HCT116 (cell line): ENCODE results near the gene RASSF5. TPM values are rescaled to one million over a fixed set of nuclear protein-coding genes. Genes with fewer than 3 reads are reported as not detected.

Experiments used
- ATAC-seq: fragments of 200-7000 bp; cut with Tn5 transposase; 2 replicates; pipeline ENCODE4 v1.9.1; 2020; ENCODE audit warnings: mild to moderate bottlenecking, moderate library complexity
- BruUV-seq: library from RNA; stranded (reverse); fragments of 400-500 nt; replicated peaks from 2 replicates; lab custom pipeline; 2021; lab: Mats Ljungman, UMichigan
- CTCF ChIA-PET: fragments of 300-600 bp; sonication (Branson Sonifier 250); formaldehyde crosslinking; loops from one replicate; lab custom pipeline; 2021; ENCODE audit warnings: antibody characterized with exemption; lab: Charles Lee
- POLR2A ChIA-PET: fragments of 300-600, 350-600 bp; sonication (Branson Sonifier 250); formaldehyde crosslinking; loops from one replicate; lab custom pipeline; 2021; ENCODE audit warnings: antibody characterized with exemption; lab: Charles Lee
- RAD21 ChIA-PET, 2 experiments: fragments of 300-600 bp; sonication (Branson Sonifier 250); formaldehyde crosslinking; loops; one replicate each; lab custom pipeline; 2023; ENCODE audit warnings: low total read pairs in 2 of 2; ENCODE audit not compliant: uncharacterized antibody in 2 of 2, unreplicated experiment in 2 of 2, low non-redundant PET in 1 of 2; lab: Charles Lee
- DNase-seq: peaks from one replicate; pipeline ENCODE4 v3.0.0-alpha.2; 2010; ENCODE audit warnings: low read depth, low spot score
- H2AFZ ChIP-seq: fragments of 200-600 bp; shearing (Covaris generic), sonication (generic); 2 replicates; pipeline ENCODE4 v1.6.1; 2017; ENCODE audit warnings: low read depth, mixed run types, mixed read lengths, antibody characterized with exemption, low read length; ENCODE audit not compliant: poor library complexity, severe bottlenecking
- H3K27ac ChIP-seq: 2 replicates; pipeline ENCODE4 v1.5.1; 2012; ENCODE audit warnings: low read depth, low read length
- H3K27me3 ChIP-seq: fragments of 200-600 bp; sonication (generic); 2 replicates; pipeline ENCODE4 v1.6.1; 2016; ENCODE audit warnings: mixed run types, low read length, mixed read lengths; ENCODE audit not compliant: insufficient read depth
- H3K36me3 ChIP-seq, 2 experiments: fragments of 200-500 bp in 1 of 2; fragments of 200-600 bp in 1 of 2; sonication (Bioruptor generic) in 1 of 2; sonication (generic) in 1 of 2; 2 replicates each; pipeline versions ENCODE4 v1.5.1 to v1.6.1; 2014 to 2016; ENCODE audit warnings: low read length in 2 of 2, inconsistent platforms in 1 of 2, mixed read lengths in 1 of 2, mixed run types in 1 of 2; ENCODE audit not compliant: insufficient read depth in 2 of 2, control insufficient read depth in 1 of 2
- H3K4me1 ChIP-seq, 2 experiments: fragments of 200-600 bp in 1 of 2; sonication (generic) in 1 of 2; 2 replicates each; pipeline versions ENCODE4 v1.5.1 to v1.6.1; 2012 to 2017; ENCODE audit warnings: low read length in 2 of 2, inconsistent platforms in 1 of 2, mild to moderate bottlenecking in 1 of 2, mixed read lengths in 1 of 2, mixed run types in 1 of 2, moderate library complexity in 1 of 2; ENCODE audit not compliant: insufficient read depth in 2 of 2, control insufficient read depth in 1 of 2
- H3K4me2 ChIP-seq: fragments of 200-600 bp; sonication (generic); 2 replicates; pipeline ENCODE4 v1.6.1; 2017; ENCODE audit warnings: mixed run types, low read length, mixed read lengths
- H3K4me3 ChIP-seq, 2 experiments: fragments of 200-600 bp in 1 of 2; sonication (generic) in 1 of 2; replicated peaks in 1 of 2; 2 replicates each; pipeline ENCODE4 v1.5.1; 2011 to 2016; ENCODE audit warnings: low read length in 2 of 2, control low read depth in 1 of 2, low read depth in 1 of 2, mild to moderate bottlenecking in 1 of 2, mixed read lengths in 1 of 2, mixed run types in 1 of 2
- H3K79me2 ChIP-seq: fragments of 200-600 bp; sonication (generic); 2 replicates; pipeline ENCODE4 v1.6.1; 2017; ENCODE audit warnings: mild to moderate bottlenecking, mixed run types, low read length, moderate library complexity, mixed read lengths; ENCODE audit not compliant: insufficient read depth
- H3K9ac ChIP-seq: fragments of 200-600 bp; sonication (generic); 2 replicates; pipeline ENCODE4 v1.6.1; 2016; ENCODE audit warnings: low read length, mixed read lengths
- H3K9me2 ChIP-seq: fragments of 200-600 bp; sonication (generic), shearing (Covaris generic); 2 replicates; pipeline ENCODE4 v1.6.1; 2017; ENCODE audit warnings: mixed run types, mild to moderate bottlenecking, moderate library complexity; ENCODE audit not compliant: insufficient read depth
- H3K9me3 ChIP-seq, 2 experiments: fragments of 200-500 bp in 1 of 2; fragments of 200-600 bp in 1 of 2; sonication (Bioruptor generic) in 1 of 2; sonication (generic) in 1 of 2; 2 replicates each; pipeline ENCODE4 v1.6.1; 2014 to 2017; ENCODE audit warnings: low read length in 2 of 2, mixed read lengths in 2 of 2, inconsistent platforms in 1 of 2, low read depth in 1 of 2, mild to moderate bottlenecking in 1 of 2, mixed run types in 1 of 2, moderate library complexity in 1 of 2; ENCODE audit not compliant: control insufficient read depth in 1 of 2, insufficient read depth in 1 of 2
- H4K20me1 ChIP-seq: fragments of 200-600 bp; sonication (generic), shearing (Covaris generic); 2 replicates; pipeline ENCODE4 v1.6.1; 2017; ENCODE audit warnings: mixed run types, mild to moderate bottlenecking, moderate library complexity; ENCODE audit not compliant: insufficient read depth
- CEBPB ChIP-seq: IDR thresholded peaks from 2 replicates; pipeline ENCODE4 v1.6.1; 2012; ENCODE audit warnings: low read depth
- CTCF ChIP-seq, 3 experiments: fragments of 200-600 bp in 1 of 3; sonication (generic) in 1 of 3; IDR thresholded peaks in 2 of 3; conservative IDR thresholded peaks in 1 of 3; 2 replicates each; pipeline ENCODE4 v1.5.1; 2012 to 2017; ENCODE audit warnings: low read depth in 2 of 3, low read length in 2 of 3, antibody characterized with exemption in 1 of 3, borderline replicate concordance in 1 of 3, control low read depth in 1 of 3, mild to moderate bottlenecking in 1 of 3, mixed read lengths in 1 of 3, mixed run types in 1 of 3, moderate library complexity in 1 of 3; ENCODE audit not compliant: insufficient read depth in 1 of 3
- ELF1 ChIP-seq: IDR thresholded peaks from 2 replicates; pipeline ENCODE4 v1.6.1; 2012; ENCODE audit warnings: low read depth, borderline replicate concordance
- EZH2phosphoT487 ChIP-seq: fragments of 200-600 bp; IDR thresholded peaks from 2 replicates; pipeline ENCODE4 v1.6.1; 2018; ENCODE audit warnings: antibody characterized with exemption, borderline replicate concordance
- JUND ChIP-seq: IDR thresholded peaks from 2 replicates; pipeline ENCODE4 v1.6.1; 2012
- POLR2A ChIP-seq: IDR thresholded peaks from 2 replicates; pipeline ENCODE4 v1.7.0; 2011; ENCODE audit warnings: borderline replicate concordance; ENCODE audit not compliant: insufficient read depth, insufficient read length; ENCODE audit errors: extremely low read depth
- POLR2AphosphoS5 ChIP-seq: IDR thresholded peaks from 2 replicates; pipeline ENCODE4 v1.6.1; 2011; ENCODE audit warnings: mild to moderate bottlenecking, low read depth, low read length, moderate library complexity
- RAD21 ChIP-seq: IDR thresholded peaks from 2 replicates; pipeline ENCODE4 v1.6.1; 2012; ENCODE audit warnings: low read depth, mild to moderate bottlenecking
- REST ChIP-seq: IDR thresholded peaks from 2 replicates; pipeline ENCODE4 v1.6.1; 2012; ENCODE audit warnings: low read depth
- SRF ChIP-seq: IDR thresholded peaks from 2 replicates; pipeline ENCODE4 v1.6.1; 2012; ENCODE audit warnings: low read depth
- TCF7L2 ChIP-seq: IDR thresholded peaks from 2 replicates; pipeline ENCODE4 v1.7.0; 2011; ENCODE audit warnings: borderline replicate concordance, inconsistent platforms; ENCODE audit not compliant: insufficient read depth, insufficient read length; ENCODE audit errors: extremely low read depth
- ZBTB33 ChIP-seq: IDR thresholded peaks from 2 replicates; pipeline ENCODE4 v1.6.1; 2011; ENCODE audit warnings: mild to moderate bottlenecking, low read length, moderate library complexity; ENCODE audit not compliant: insufficient replicate concordance; ENCODE audit errors: extremely low read depth
- ZNF274 ChIP-seq: fragments of 200-500 bp; sonication (Bioruptor generic); IDR thresholded peaks from 2 replicates; pipeline ENCODE4 v1.6.1; 2014; ENCODE audit warnings: mild to moderate bottlenecking, low read depth, low read length, inconsistent platforms
- intact Hi-C: fragments of 100-400 bp; cut with micrococcal nuclease; formaldehyde crosslinking; loops from 2 replicates; pipeline ENCODE4 v1.10.0; 2022
- total RNA-seq: library from RNA; stranded (reverse); gene quantifications from one replicate; pipeline ENCODE4 v1.2.1, GENCODE V29; 2021; ENCODE audit not compliant: unreplicated experiment

RASSF5 gene
- total RNA-seq, 1 experiment from 2014 or later, result 5.4 TPM

- no peaks in the 10 kb centered on the region for H3K27me3 ChIP-seq
- RAD21 ChIA-PET, result no interaction called here
- no peaks in the 10 kb centered on the region for H3K9me3 ChIP-seq
- no peaks in the 10 kb centered on the region for H3K9me2 ChIP-seq
- H3K36me3 ChIP-seq, result no peaks in the 10 kb centered on the region
- no peak overlapping the region for H3K4me3 ChIP-seq
- no peak for ATAC-seq
- POLR2A ChIA-PET, result no interaction called here
- no peaks in the 10 kb centered on the region for H4K20me1 ChIP-seq
- H3K79me2 ChIP-seq, result no peaks in the 10 kb centered on the region
- H3K9ac ChIP-seq, result no peak overlapping the region
- no peak overlapping the region for H2AFZ ChIP-seq
- H3K4me2 ChIP-seq, result no peak overlapping the region
- no TSS peak for BruUV-seq
- no peak for TF ChIP-seq ELF1
- TF ChIP-seq POLR2AphosphoS5, result no peak
- TF ChIP-seq JUND, result no peak
- no peak for TF ChIP-seq SRF
- no peak for TF ChIP-seq CTCF (IDR thresholded peaks at IDR 0.05 in 2 of 3, conservative IDR thresholded peaks at IDR 0.05 in 1 of 3; ENCODE audit: borderline replicate concordance in 1 of 3, insufficient read depth in 1 of 3, low read depth in 2 of 3, low read length in 2 of 3)
- TF ChIP-seq TCF7L2, result no peak
- TF ChIP-seq ZNF274, result no peak
- no peak for TF ChIP-seq REST
- no peak for TF ChIP-seq CEBPB
- TF ChIP-seq EZH2phosphoT487, result no peak
- TF ChIP-seq POLR2A, result no peak
- TF ChIP-seq RAD21, result no peak
- no peak for TF ChIP-seq ZBTB33
- no peak for DNase-seq
- CTCF ChIA-PET, result no interaction called here
- no peak overlapping the region for H3K27ac ChIP-seq
- intact Hi-C loops, result no loop called here
- peaks cover 52 to 76% of the 10 kb centered on the region in 2 experiments for H3K4me1 ChIP-seq
These were observed 5.5 kb upstream of the RASSF5 start for GRCh38 chr1:206501881-206502280.
